ENCODE data around the gene RPS2. TPM values are rescaled to one million over a fixed set of nuclear protein-coding genes. Genes with fewer than 3 reads are reported as not detected.

Gene RPS2
- total and polyA plus RNA-seq, 2 donors (not counting 1 experiment from before 2014, with no cell fraction given) = 3,261 to 6,138 TPM

DNA sequence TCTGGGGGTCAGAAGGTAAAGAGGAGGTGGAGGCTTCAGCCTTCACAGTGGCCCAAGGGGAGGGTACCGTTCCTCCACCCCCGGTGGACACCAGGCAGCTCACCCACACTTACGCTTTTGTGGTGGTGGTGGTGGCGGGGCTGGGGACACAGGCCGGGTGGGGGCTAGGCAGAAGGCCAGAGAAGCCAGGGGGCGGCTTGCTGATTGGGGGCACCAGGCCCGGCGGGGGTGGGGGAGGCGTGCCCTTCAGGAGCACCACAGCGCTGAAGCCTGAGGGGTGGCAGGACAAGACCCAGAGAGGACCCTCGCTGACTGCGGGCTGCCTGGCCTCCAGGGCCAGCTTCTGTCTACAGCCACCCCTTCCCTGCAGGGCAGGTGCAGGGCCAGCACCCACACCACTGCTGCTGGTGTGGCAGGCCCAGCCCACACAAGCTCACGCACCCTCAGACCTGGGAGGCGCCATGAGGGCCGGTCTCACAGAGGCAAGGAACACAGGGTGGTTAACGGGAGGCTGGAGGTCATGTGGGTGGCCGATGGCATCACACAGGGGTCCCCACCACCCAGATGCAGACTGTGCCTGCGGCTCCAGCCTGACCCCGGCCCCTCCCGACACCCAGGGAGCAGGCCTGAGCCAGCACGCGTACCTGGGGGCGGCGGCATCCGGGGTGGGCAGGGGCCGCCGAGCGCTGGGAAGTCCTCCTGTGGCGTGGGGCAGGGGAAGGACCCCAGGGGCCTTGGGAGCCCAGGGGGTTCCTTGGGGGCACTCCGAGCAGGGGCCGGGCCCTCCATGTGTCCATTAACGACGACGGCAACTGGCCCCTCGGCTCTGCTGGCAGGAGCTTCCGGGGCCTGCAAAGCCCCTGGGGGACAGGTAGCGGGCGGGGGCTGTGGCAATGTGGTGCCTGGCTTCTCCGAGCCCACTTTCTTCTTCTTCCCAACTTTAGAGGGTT is 34.5 kb upstream of the RPS2 start:
- Histone ChIP-seq H3K9me3 (ENCODE audit: control extremely low read depth in 1 of 3, control insufficient read depth in 2 of 3, insufficient read depth in 1 of 3, low read length in 2 of 3) (no peaks in the 10 kb centered on the region), H3K27me3 (replicated peaks in 1 of 4; ENCODE audit: control extremely low read depth in 1 of 4, control insufficient read depth in 3 of 4, insufficient read depth in 4 of 4, low read length in 3 of 4) (no peaks in the 10 kb centered on the region), H3K4me1 (ENCODE audit: control insufficient read depth in 2 of 2, insufficient read depth in 2 of 2, low read length in 2 of 2) (peaks cover 3 to 6% of the 10 kb centered on the region in 2 donors), H3K9ac (ENCODE audit: low read length) (no peak overlapping the region), H4K20me1 (ENCODE audit: control insufficient read depth, insufficient read depth, low read length, poor library complexity, severe bottlenecking) (peaks cover 37% of the 10 kb centered on the region), H2AFZ (ENCODE audit: insufficient read depth, low read depth, low read length, poor library complexity, severe bottlenecking) (no peak overlapping the region), H3K4me3 (ENCODE audit: control extremely low read depth in 1 of 5, extremely low read depth in 1 of 5, insufficient read depth in 1 of 5, low read depth in 2 of 5, low read length in 4 of 5) (no peak overlapping the region), H3K79me2 (ENCODE audit: control insufficient read depth, insufficient read depth, low read length) (peaks cover 19% of the 10 kb centered on the region), H3K36me3 (replicated peaks in 1 of 2; ENCODE audit: control extremely low read depth in 1 of 2, control insufficient read depth in 1 of 2, extremely low read depth in 1 of 2, insufficient read depth in 2 of 2, low read length in 1 of 2) (peaks cover 0 to 49% of the 10 kb centered on the region in 2 experiments), H3K4me2 (replicated peaks; ENCODE audit: low read depth, low read length, poor library complexity, severe bottlenecking) (no peak overlapping the region), H3K27ac (ENCODE audit: low read length in 2 of 2) (no peak overlapping the region)
- ChIA-PET POLR2A (interaction anchor here (0.5 kb wide), 2 partner anchors 58 to 157 kb away, joined by 3 to 4 read pairs; no protein-coding TSS in a partner anchor), CTCF (no interaction called here)
- H3K9me3 Mint-ChIP-seq (ENCODE audit: insufficient read depth) = no peaks in the 10 kb centered on the region
- ATAC-seq (ENCODE audit: low read depth) = no peak
- intact Hi-C loops (cut with micrococcal nuclease) = loop anchor here (10.0 kb wide), 1 partner anchor 54 kb away; the partner anchor contains the start of gene MSRB1
- H3K27ac Mint-ChIP-seq = no peak overlapping the region
- no peak for DNase-seq
- no peaks in the 10 kb centered on the region for H3K27me3 Mint-ChIP-seq
- no peak for TF ChIP-seq EZH2 (IDR thresholded peaks at IDR 0.05; ENCODE audit: borderline replicate concordance, insufficient read depth, low read depth, low read length, poor library complexity, severe bottlenecking)
- TF ChIP-seq, protein P1, sequence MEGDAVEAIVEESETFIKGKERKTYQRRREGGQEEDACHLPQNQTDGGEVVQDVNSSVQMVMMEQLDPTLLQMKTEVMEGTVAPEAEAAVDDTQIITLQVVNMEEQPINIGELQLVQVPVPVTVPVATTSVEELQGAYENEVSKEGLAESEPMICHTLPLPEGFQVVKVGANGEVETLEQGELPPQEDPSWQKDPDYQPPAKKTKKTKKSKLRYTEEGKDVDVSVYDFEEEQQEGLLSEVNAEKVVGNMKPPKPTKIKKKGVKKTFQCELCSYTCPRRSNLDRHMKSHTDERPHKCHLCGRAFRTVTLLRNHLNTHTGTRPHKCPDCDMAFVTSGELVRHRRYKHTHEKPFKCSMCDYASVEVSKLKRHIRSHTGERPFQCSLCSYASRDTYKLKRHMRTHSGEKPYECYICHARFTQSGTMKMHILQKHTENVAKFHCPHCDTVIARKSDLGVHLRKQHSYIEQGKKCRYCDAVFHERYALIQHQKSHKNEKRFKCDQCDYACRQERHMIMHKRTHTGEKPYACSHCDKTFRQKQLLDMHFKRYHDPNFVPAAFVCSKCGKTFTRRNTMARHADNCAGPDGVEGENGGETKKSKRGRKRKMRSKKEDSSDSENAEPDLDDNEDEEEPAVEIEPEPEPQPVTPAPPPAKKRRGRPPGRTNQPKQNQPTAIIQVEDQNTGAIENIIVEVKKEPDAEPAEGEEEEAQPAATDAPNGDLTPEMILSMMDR (IDR thresholded peaks at IDR 0.05) = no peak
- no peak overlapping the region for H3K4me3 Mint-ChIP-seq
- peaks cover 4% of the 10 kb centered on the region for H3K4me1 Mint-ChIP-seq
- 94% methylated on average over 39 of the region's 39 CpGs for WGBS (ENCODE audit: insufficient coverage)

DNA sequence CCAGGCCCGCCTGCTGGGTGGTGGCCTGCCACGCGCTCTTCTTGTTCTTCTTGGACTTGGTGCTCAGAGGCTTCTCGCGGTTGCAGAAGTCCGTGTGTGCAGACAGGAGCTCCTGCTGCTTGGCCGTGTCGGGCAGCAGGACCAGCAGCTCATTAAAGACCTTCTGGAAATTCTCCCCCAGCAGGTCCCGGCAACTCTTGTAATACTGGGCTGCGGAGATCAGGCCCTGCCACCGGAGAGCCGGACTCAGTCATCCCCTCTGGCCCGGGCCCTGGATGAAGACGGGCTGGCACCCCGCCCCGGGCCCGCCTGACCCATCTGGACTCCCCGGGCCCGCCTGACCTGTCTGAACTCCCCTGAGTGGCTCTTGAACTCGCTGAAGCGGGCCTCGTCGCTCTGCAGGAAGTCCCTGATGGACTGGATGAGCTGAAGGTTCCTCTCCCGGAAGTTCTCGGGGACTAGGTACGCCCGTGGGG is 33.8 kb upstream of the RPS2 start:
- Mint-ChIP-seq H3K9me3 (ENCODE audit: insufficient read depth) (no peaks in the 10 kb centered on the region), H3K4me1 (peaks cover 8% of the 10 kb centered on the region), H3K27ac (no peak overlapping the region), H3K4me3 (no peak overlapping the region), H3K27me3 (no peaks in the 10 kb centered on the region)
- 96% methylated on average over 25 of the region's 27 CpGs for WGBS (ENCODE audit: insufficient coverage)
- ChIA-PET CTCF (no interaction called here), POLR2A (no interaction called here)
- ATAC-seq (ENCODE audit: low read depth) = no peak
- H3K9ac ChIP-seq (ENCODE audit: low read length) = no peak overlapping the region
- no peak for DNase-seq
- H3K4me3 ChIP-seq (ENCODE audit: control extremely low read depth in 1 of 5, extremely low read depth in 1 of 5, insufficient read depth in 1 of 5, low read depth in 2 of 5, low read length in 4 of 5) = no peak overlapping the region
- no peak overlapping the region for H3K4me2 ChIP-seq (replicated peaks; ENCODE audit: low read depth, low read length, poor library complexity, severe bottlenecking)
- peaks cover 5% of the 10 kb centered on the region in 2 donors for H3K4me1 ChIP-seq (ENCODE audit: control insufficient read depth in 2 of 2, insufficient read depth in 2 of 2, low read length in 2 of 2)
- TF ChIP-seq, protein P1 (IDR thresholded peaks at IDR 0.05) = no peak
- no peak for TF ChIP-seq EZH2 (IDR thresholded peaks at IDR 0.05; ENCODE audit: borderline replicate concordance, insufficient read depth, low read depth, low read length, poor library complexity, severe bottlenecking)
- no peaks in the 10 kb centered on the region for H3K27me3 ChIP-seq (replicated peaks in 1 of 4; ENCODE audit: control extremely low read depth in 1 of 4, control insufficient read depth in 3 of 4, insufficient read depth in 4 of 4, low read length in 3 of 4)
- peaks cover 0 to 45% of the 10 kb centered on the region in 2 experiments for H3K36me3 ChIP-seq (replicated peaks in 1 of 2; ENCODE audit: control extremely low read depth in 1 of 2, control insufficient read depth in 1 of 2, extremely low read depth in 1 of 2, insufficient read depth in 2 of 2, low read length in 1 of 2)
- no peak overlapping the region for H2AFZ ChIP-seq (ENCODE audit: insufficient read depth, low read depth, low read length, poor library complexity, severe bottlenecking)
- H3K9me3 ChIP-seq (ENCODE audit: control extremely low read depth in 1 of 3, control insufficient read depth in 2 of 3, insufficient read depth in 1 of 3, low read length in 2 of 3) = no peaks in the 10 kb centered on the region
- H4K20me1 ChIP-seq (ENCODE audit: control insufficient read depth, insufficient read depth, low read length, poor library complexity, severe bottlenecking) = peaks cover 30% of the 10 kb centered on the region
- H3K79me2 ChIP-seq (ENCODE audit: control insufficient read depth, insufficient read depth, low read length) = peaks cover 13% of the 10 kb centered on the region
- intact Hi-C loops (cut with micrococcal nuclease) = loop anchor here (10.0 kb wide), 1 partner anchor 54 kb away; the partner anchor contains the start of gene MSRB1
- no peak overlapping the region for H3K27ac ChIP-seq (ENCODE audit: low read length in 2 of 2)
